ENCODE measurements around the gene NEGR1. TPM values are rescaled to one million over a fixed set of nuclear protein-coding genes. Genes with fewer than 3 reads are reported as not detected.
A peak's percentile ranks its signal among the peaks of the same experiment; 100 is the strongest.

NEGR1 gene
- total and polyA plus RNA-seq, 2 experiments from 2014 or later, result 1.0 to 2.8 TPM

- Histone ChIP-seq H3K9me3 (ENCODE audit: low read depth) (no peaks in the 10 kb centered on the region), H3K27ac (peak overlapping the region; percentile 89), H2AFZ (peak overlapping the region; percentile 100), H3K4me2 (peak overlapping the region; percentile 92), H3K4me1 (ENCODE audit: insufficient read depth) (no peaks in the 10 kb centered on the region), H4K20me1 (ENCODE audit: insufficient read depth, poor library complexity, severe bottlenecking) (no peaks in the 10 kb centered on the region), H3K79me2 (no peaks in the 10 kb centered on the region), H3K36me3 (replicated peaks; ENCODE audit: insufficient read depth, low read depth) (no peaks in the 10 kb centered on the region), H3K27me3 (peaks cover 38% of the 10 kb centered on the region), H3K4me3 (peak overlapping the region; percentile 87), H3K9me2 (replicated peaks; ENCODE audit: insufficient read depth) (no peaks in the 10 kb centered on the region)
- peak; percentile 56 for DNase-seq (ENCODE audit: low spot score)
- TF ChIP-seq EZH2 (IDR thresholded peaks at IDR 0.05; ENCODE audit: borderline replicate concordance) (no peak), EZH2phosphoT487 (IDR thresholded peaks at IDR 0.05; ENCODE audit: low read depth, severe bottlenecking, unreplicated experiment) (no peak), CTCF (IDR thresholded peaks at IDR 0.05; ENCODE audit: poor library complexity) (peak; percentile 36)
- WGBS (ENCODE audit: low lambda C conversion rate, missing lambda C conversion rate), result 2% methylated on average over 24 of the region's 24 CpGs
These were observed 2.2 kb upstream of the NEGR1 start for GRCh38 chr1:72284348-72285073.

GRCh38 chr1:72284084-72284347 lies 1.7 kb upstream of the NEGR1 start:
- H2AFZ ChIP-seq, result peak overlapping the region; percentile 100
- no peaks in the 10 kb centered on the region for H3K4me1 ChIP-seq (ENCODE audit: insufficient read depth)
- no peaks in the 10 kb centered on the region for H4K20me1 ChIP-seq (ENCODE audit: insufficient read depth, poor library complexity, severe bottlenecking)
- H3K9me3 ChIP-seq (ENCODE audit: low read depth), result no peaks in the 10 kb centered on the region
- TF ChIP-seq CTCF (IDR thresholded peaks at IDR 0.05; ENCODE audit: poor library complexity) (no peak), EZH2 (IDR thresholded peaks at IDR 0.05; ENCODE audit: borderline replicate concordance) (no peak), EZH2phosphoT487 (IDR thresholded peaks at IDR 0.05; ENCODE audit: low read depth, severe bottlenecking, unreplicated experiment) (no peak)
- H3K36me3 ChIP-seq (replicated peaks; ENCODE audit: insufficient read depth, low read depth), result no peaks in the 10 kb centered on the region
- 2% methylated on average over 7 of the region's 7 CpGs for WGBS (ENCODE audit: low lambda C conversion rate, missing lambda C conversion rate)
- H3K27me3 ChIP-seq, result peaks cover 38% of the 10 kb centered on the region
- H3K4me2 ChIP-seq, result peak overlapping the region; percentile 92
- H3K27ac ChIP-seq, result peak overlapping the region; percentile 89
- H3K9me2 ChIP-seq (replicated peaks; ENCODE audit: insufficient read depth), result no peaks in the 10 kb centered on the region
- no peaks in the 10 kb centered on the region for H3K79me2 ChIP-seq
- DNase-seq (ENCODE audit: low spot score), result no peak
- H3K4me3 ChIP-seq, result peak overlapping the region; percentile 87

GRCh38 chr1:72283307-72284083 lies 1.2 kb upstream of the NEGR1 start:
- no peaks in the 10 kb centered on the region for H3K36me3 ChIP-seq (replicated peaks; ENCODE audit: insufficient read depth, low read depth)
- H3K79me2 ChIP-seq, result no peaks in the 10 kb centered on the region
- H2AFZ ChIP-seq, result peak overlapping the region; percentile 100
- H3K4me2 ChIP-seq, result peak overlapping the region; percentile 92
- no peaks in the 10 kb centered on the region for H4K20me1 ChIP-seq (ENCODE audit: insufficient read depth, poor library complexity, severe bottlenecking)
- H3K4me1 ChIP-seq (ENCODE audit: insufficient read depth), result no peaks in the 10 kb centered on the region
- 2% methylated on average over 56 of the region's 56 CpGs for WGBS (ENCODE audit: low lambda C conversion rate, missing lambda C conversion rate)
- H3K27me3 ChIP-seq, result peaks cover 38% of the 10 kb centered on the region
- H3K9me3 ChIP-seq (ENCODE audit: low read depth), result no peaks in the 10 kb centered on the region
- peak overlapping the region; percentile 87 for H3K4me3 ChIP-seq
- TF ChIP-seq CTCF (IDR thresholded peaks at IDR 0.05; ENCODE audit: poor library complexity) (no peak), EZH2phosphoT487 (IDR thresholded peaks at IDR 0.05; ENCODE audit: low read depth, severe bottlenecking, unreplicated experiment) (no peak), EZH2 (IDR thresholded peaks at IDR 0.05; ENCODE audit: borderline replicate concordance) (no peak)
- no peaks in the 10 kb centered on the region for H3K9me2 ChIP-seq (replicated peaks; ENCODE audit: insufficient read depth)
- peak overlapping the region; percentile 89 for H3K27ac ChIP-seq
- DNase-seq (ENCODE audit: low spot score), result peak; percentile 67

All from hepatocyte (in vitro differentiated cells).